Measurements from ENCODE around the gene CTNNA3.
"Not testable (repeated sequence)": the region's sequence is repeated elsewhere in the genome, so short reads cannot be mapped to it uniquely, and the experiment has no call there.

The CTNNA3 gene

GRCh38 chr10:67230680-67231500 lies 465.1 kb downstream of the CTNNA3 start:
- not testable (repeated sequence) for DNase-seq

GRCh38 chr10:67225226-67225625 lies 470.8 kb downstream of the CTNNA3 start:
- DNase-seq = no peak

GRCh38 chr10:67224553-67224952 lies 471.4 kb downstream of the CTNNA3 start:
- no peak for DNase-seq

GRCh38 chr10:67222934-67223333 lies 473.1 kb downstream of the CTNNA3 start:
- no peak for DNase-seq

GRCh38 chr10:67221939-67222494 lies 474.0 kb downstream of the CTNNA3 start:
- DNase-seq = no peak

- DNase-seq = no peak
Measured at GRCh38 chr10:67211680-67212079, 484.3 kb downstream of the CTNNA3 start.

- not testable (repeated sequence) for DNase-seq
Measured at GRCh38 chr10:67207923-67208322, 488.1 kb downstream of the CTNNA3 start.

GRCh38 chr10:67200913-67201564 lies 495.0 kb downstream of the CTNNA3 start:
- DNase-seq = no peak

- no peak for DNase-seq
Measured at GRCh38 chr10:67175354-67175753, 520.6 kb downstream of the CTNNA3 start.

GRCh38 chr10:67173787-67174186 lies 522.2 kb downstream of the CTNNA3 start:
- no peak for DNase-seq

- no peak for DNase-seq
Measured at GRCh38 chr10:67171970-67172369, 524.0 kb downstream of the CTNNA3 start.

GRCh38 chr10:67156239-67156638 lies 539.8 kb downstream of the CTNNA3 start:
- DNase-seq = no peak

GRCh38 chr10:67151471-67151870 lies 544.5 kb downstream of the CTNNA3 start:
- DNase-seq = no peak

- no peak for DNase-seq
Measured at GRCh38 chr10:67144530-67144929, 551.5 kb downstream of the CTNNA3 start.

GRCh38 chr10:67141300-67141699 lies 554.7 kb downstream of the CTNNA3 start:
- DNase-seq = no peak

GRCh38 chr10:67140641-67141040 lies 555.4 kb downstream of the CTNNA3 start:
- no peak for DNase-seq

- no peak for DNase-seq
Measured at GRCh38 chr10:67127441-67127840, 568.6 kb downstream of the CTNNA3 start.

- no peak for DNase-seq
Measured at GRCh38 chr10:67119651-67120050, 576.3 kb downstream of the CTNNA3 start.

GRCh38 chr10:67115972-67116371 lies 580.0 kb downstream of the CTNNA3 start:
- DNase-seq = no peak

- DNase-seq = no peak
Measured at GRCh38 chr10:67114945-67115344, 581.0 kb downstream of the CTNNA3 start.

- no peak for DNase-seq
Measured at GRCh38 chr10:67112765-67113164, 583.2 kb downstream of the CTNNA3 start.

- DNase-seq = no peak
Measured at GRCh38 chr10:67110286-67110685, 585.7 kb downstream of the CTNNA3 start.

GRCh38 chr10:67107670-67108069 lies 588.3 kb downstream of the CTNNA3 start:
- no peak for DNase-seq

- no peak for DNase-seq
Measured at GRCh38 chr10:67100951-67101350, 595.0 kb downstream of the CTNNA3 start.

Data from CD4-positive, alpha-beta T cell treated with Interleukin-10 for 1 hour (primary cell).